GM12801 (cell line): Measurements from ENCODE around the gene ACY1.

Experiments
- TF ChIP-seq, protein P1 (sequence below): IDR thresholded peaks from one replicate; pipeline ENCODE4 v1.5.1; 2011; ENCODE audit warnings: control low read depth; ENCODE audit not compliant: insufficient read length; ENCODE audit errors: extremely low read depth

The ACY1 gene

DNA sequence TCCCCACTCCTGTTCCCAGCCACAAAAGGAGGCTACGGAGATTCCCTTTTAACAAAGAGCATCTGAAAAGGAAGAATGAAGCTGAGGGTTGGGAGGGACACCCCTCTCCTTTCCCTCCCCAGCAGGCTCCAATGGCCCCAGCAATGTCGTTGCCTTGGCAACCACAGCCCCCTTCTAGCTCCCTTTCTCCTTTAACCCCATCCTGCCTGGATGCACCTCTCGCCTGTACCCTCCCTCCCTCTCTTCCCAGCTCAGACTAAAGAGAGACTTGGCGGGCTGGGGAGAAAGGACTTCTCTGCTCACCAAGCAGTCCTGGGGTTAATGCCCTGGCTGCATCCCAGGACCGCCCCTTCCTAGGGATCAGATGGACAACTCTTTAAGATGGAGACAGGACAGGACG is 19.4 kb downstream of the ACY1 start:
- TF ChIP-seq, protein P1, sequence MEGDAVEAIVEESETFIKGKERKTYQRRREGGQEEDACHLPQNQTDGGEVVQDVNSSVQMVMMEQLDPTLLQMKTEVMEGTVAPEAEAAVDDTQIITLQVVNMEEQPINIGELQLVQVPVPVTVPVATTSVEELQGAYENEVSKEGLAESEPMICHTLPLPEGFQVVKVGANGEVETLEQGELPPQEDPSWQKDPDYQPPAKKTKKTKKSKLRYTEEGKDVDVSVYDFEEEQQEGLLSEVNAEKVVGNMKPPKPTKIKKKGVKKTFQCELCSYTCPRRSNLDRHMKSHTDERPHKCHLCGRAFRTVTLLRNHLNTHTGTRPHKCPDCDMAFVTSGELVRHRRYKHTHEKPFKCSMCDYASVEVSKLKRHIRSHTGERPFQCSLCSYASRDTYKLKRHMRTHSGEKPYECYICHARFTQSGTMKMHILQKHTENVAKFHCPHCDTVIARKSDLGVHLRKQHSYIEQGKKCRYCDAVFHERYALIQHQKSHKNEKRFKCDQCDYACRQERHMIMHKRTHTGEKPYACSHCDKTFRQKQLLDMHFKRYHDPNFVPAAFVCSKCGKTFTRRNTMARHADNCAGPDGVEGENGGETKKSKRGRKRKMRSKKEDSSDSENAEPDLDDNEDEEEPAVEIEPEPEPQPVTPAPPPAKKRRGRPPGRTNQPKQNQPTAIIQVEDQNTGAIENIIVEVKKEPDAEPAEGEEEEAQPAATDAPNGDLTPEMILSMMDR = no peak

DNA sequence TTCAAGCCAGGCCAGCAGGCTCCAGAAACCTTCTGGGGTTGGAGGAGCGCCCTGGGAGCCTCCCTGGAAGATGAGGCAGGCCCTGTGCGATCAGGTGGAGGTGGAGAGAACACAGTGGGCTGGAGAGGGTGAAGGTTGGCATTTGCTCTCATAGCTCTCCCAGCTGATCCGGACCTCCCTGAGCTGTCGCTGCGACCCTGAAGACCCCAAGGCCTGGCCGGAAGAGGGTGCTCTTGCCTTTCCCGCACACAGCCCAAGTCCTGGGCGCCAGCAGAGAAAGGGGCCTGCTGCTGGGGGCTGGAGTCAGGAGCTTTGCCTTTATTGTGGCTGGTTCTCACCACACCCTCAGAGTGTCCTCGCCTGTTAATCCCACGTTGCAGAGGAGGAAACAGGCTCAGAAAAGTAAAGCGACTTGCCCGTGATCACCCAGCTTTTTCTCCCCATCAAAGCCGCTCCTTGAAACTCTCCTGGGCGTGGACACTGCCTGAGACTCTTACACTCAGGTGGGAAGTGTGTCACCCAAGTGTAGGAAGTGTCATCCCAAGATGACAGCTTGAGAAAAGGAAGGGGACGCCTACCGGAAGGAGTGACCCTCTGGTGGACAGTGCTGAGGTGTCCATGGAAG is 20.9 kb downstream of the ACY1 start:
- TF ChIP-seq, protein P1 = no peak

DNA sequence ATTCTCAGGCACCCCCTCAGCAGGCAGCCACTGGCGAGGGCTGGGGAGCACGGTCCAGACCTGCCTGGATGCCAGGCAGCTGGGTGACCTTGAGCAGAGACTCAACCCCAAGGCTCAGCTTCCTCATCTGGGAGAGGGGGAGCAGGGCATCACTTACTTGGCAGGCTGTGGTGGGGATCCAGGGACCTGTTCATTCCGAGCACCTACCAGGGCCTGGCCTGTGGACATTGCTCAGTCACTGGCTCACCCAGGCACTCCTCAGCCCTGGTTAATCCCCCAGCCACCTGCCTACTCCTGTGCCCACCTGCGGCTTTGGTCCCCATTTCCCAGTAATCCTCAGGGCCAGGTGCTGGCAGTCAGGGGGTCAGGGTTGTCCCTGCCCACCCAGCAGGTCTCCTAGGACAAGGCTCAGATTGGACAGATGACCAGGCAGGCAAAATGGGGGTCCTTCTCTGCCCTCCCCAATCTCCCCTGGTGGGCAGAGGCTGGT is 21.6 kb downstream of the ACY1 start:
- TF ChIP-seq, protein P1 = no peak

DNA sequence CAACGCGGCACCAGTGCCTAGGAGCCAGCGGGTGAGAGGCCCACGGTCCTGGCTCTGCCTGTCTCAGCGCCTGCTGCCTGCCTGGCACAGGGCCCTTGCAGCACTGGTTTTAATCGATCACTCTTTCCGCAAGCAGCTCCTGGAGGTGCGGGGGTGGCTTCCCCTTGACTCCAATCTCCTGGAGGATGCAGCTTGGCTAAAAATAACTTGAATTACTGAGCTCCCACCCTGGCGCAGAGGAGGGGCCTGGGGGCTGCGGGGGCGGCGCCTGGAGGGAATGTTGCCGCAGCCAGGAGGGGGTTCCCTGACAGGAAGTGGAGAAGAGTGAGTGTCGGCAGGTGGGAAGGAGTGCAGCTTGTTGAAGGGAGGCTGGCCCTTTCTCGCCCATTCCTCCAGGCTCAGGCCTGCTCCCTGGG is 22.2 kb downstream of the ACY1 start:
- TF ChIP-seq, protein P1 = no peak

DNA sequence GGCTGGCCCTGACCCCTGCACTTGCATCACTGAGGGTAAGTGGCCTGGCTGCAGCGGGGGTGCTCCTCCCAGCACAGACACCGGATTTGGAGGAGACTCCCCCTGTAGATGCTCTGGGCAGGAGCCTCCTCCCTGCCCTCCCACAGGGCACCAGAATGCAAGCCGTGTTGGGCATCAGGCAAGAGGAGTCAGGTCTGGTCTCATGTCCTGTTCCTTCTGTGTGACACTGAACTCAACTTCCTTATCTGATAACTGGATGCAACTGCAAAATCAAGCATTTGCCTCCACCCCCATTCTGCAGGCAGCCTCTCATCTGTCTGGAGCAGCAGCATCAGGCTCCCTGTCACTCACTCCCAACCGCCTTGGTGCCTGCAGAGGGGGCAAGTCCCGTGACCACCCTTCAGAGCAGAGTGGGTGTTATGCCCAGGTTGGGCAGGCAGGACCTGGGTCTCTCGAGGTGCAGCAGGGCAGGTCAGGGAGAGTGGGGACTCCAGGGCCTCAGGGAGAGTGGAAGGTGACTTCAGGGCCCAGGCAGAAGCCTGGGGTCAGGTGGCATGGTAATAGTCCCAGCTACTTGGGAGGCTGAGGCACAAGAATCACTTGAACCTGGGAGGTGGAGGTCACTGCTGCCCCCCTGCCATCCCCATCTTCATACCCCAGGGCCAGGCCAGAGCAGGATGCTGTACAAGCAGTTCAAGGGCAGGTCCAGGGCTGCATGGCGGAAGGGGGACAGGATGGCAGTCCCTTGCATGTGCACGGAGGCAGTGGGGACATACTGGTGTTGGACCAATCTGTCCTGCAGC is 22.9 kb downstream of the ACY1 start:
- TF ChIP-seq, protein P1 = no peak

DNA sequence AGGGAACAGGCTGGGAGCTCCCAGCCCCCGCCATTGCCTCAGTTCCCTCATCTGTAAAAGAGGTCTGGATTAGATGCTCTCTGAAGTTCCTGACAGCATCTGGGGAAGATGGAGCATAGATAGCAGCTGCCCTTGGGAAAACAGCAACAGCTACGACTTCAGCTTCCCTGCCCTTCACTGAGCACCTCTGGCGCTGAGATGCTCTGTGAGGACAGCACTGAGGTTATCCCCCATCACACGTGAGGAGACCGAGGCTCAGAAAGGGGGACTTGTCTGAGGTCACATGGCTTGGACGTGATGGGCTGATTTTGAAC is 23.4 kb downstream of the ACY1 start:
- TF ChIP-seq, protein P1 = no peak

DNA sequence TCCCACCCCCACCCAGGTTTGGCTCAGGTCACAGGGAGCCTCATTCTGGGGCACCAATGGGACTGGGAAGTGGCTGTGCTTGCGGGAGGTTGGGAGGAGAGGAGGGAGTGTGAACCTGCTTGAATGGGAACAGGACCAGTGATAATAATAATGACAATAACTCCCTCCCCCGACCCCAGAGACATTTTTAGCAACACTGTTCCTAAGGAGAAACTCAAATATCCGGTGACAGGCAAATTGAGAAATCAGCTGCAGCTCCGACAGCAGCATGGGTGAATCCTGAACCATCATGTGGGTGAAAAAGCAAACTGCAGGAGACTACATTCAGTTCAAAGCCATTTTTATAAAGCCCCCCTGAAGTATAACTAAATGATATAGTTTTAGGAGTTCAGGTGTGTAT is 24.0 kb downstream of the ACY1 start:
- TF ChIP-seq, protein P1 = no peak
